PC-3 (cell line): Measurements from ENCODE around the gene PPP1R14C. TPM values are rescaled to one million over a fixed set of nuclear protein-coding genes. Genes with fewer than 3 reads are reported as not detected.

Experiments
- ATAC-seq: fragments of 200-7000 bp; cut with Tn5 transposase; 2 replicates; pipeline ENCODE4 v1.9.1; 2020; ENCODE audit warnings: mild to moderate bottlenecking, moderate library complexity
- BruUV-seq: library from RNA; stranded (reverse); fragments of 400-500 nt; replicated peaks from 2 replicates; lab custom pipeline; 2021; lab: Mats Ljungman, UMichigan
- CTCF ChIA-PET: fragments of 300-600 bp; sonication (Branson Sonifier 250); formaldehyde crosslinking; loops from one replicate; lab custom pipeline; 2022; ENCODE audit warnings: antibody characterized with exemption; lab: Charles Lee
- POLR2A ChIA-PET: fragments of 300-600 bp; sonication (Branson Sonifier 250); formaldehyde crosslinking; loops from one replicate; lab custom pipeline; 2022; ENCODE audit warnings: antibody characterized with exemption; ENCODE audit not compliant: unreplicated experiment; lab: Charles Lee
- DNase-seq: peaks from one replicate; pipeline ENCODE4 v3.0.0-alpha.2; 2015
- H2AFZ ChIP-seq: fragments of 300-600 bp; sonication (generic); 2 replicates; pipeline ENCODE4 v1.6.0; 2016; ENCODE audit warnings: antibody characterized with exemption, low read length
- H3F3A ChIP-seq: fragments of 300-600 bp; sonication (generic); one replicate; pipeline ENCODE4 v1.6.0; 2017; ENCODE audit warnings: antibody characterized with exemption, low read length, control low read depth, mild to moderate bottlenecking; ENCODE audit not compliant: unreplicated experiment
- H3K27ac ChIP-seq: fragments of 300-600 bp; sonication (generic); 2 replicates; pipeline ENCODE4 v1.5.1; 2016; ENCODE audit warnings: mild to moderate bottlenecking, low read length
- H3K27me3 ChIP-seq: fragments of 300-600 bp; sonication (generic); 2 replicates; pipeline ENCODE4 v1.6.1; 2016; ENCODE audit warnings: low read length, mixed read lengths
- H3K36me3 ChIP-seq: fragments of 300-600 bp; sonication (generic); 2 replicates; pipeline ENCODE4 v1.6.1; 2016; ENCODE audit warnings: low read depth, mixed run types, low read length, mixed read lengths
- H3K4me1 ChIP-seq: fragments of 300-600 bp; sonication (generic); 2 replicates; pipeline ENCODE4 v1.5.1; 2016; ENCODE audit warnings: low read length; ENCODE audit not compliant: insufficient read depth
- H3K4me2 ChIP-seq: fragments of 300-600 bp; sonication (generic); 2 replicates; pipeline ENCODE4 v1.6.0; 2016; ENCODE audit warnings: low read length
- H3K4me3 ChIP-seq: fragments of 300-600 bp; sonication (generic); 2 replicates; pipeline ENCODE4 v1.5.1; 2016; ENCODE audit warnings: mild to moderate bottlenecking, low read length, mixed read lengths
- H3K79me2 ChIP-seq: fragments of 300-600 bp; sonication (generic); 2 replicates; pipeline ENCODE4 v1.6.1; 2017; ENCODE audit warnings: low read length, mixed read lengths
- H3K9ac ChIP-seq: fragments of 300-600 bp; sonication (generic); 2 replicates; pipeline ENCODE4 v1.6.0; 2016; ENCODE audit warnings: mild to moderate bottlenecking, low read length
- H3K9me2 ChIP-seq: fragments of 300-600 bp; sonication (generic); replicated peaks from 2 replicates; pipeline ENCODE4 v1.6.1; 2016; ENCODE audit warnings: mixed run types, low read length, mixed read lengths
- H3K9me3 ChIP-seq: fragments of 300-600 bp; sonication (generic); 2 replicates; pipeline ENCODE4 v1.6.1; 2016; ENCODE audit warnings: low read length, mixed read lengths
- H4K20me1 ChIP-seq: fragments of 300-600 bp; sonication (generic); 2 replicates; pipeline ENCODE4 v1.6.1; 2016; ENCODE audit warnings: low read length, mixed read lengths
- CTCF ChIP-seq: fragments of 300-600 bp; sonication (generic); conservative IDR thresholded peaks from 2 replicates; pipeline ENCODE4 v1.5.1; 2017; ENCODE audit warnings: antibody characterized with exemption, low read depth, mild to moderate bottlenecking, low read length
- EZH2 ChIP-seq: fragments of 300-600 bp; sonication (generic); IDR thresholded peaks from one replicate; pipeline ENCODE4 v1.6.1; 2017; ENCODE audit warnings: antibody characterized with exemption, mild to moderate bottlenecking, low read length; ENCODE audit not compliant: unreplicated experiment
- EZH2phosphoT487 ChIP-seq: fragments of 300-600 bp; sonication (generic); IDR thresholded peaks from 2 replicates; pipeline ENCODE4 v1.6.1; 2018; ENCODE audit warnings: mild to moderate bottlenecking, antibody characterized with exemption, low read length, borderline replicate concordance
- intact Hi-C: fragments of 100-400 bp; cut with micrococcal nuclease; formaldehyde crosslinking; loops from 2 replicates; pipeline ENCODE4 v1.9.0; 2023
- total RNA-seq: library from RNA; depleted of rRNA; stranded (reverse); fragments of >200 nt; gene quantifications from 2 replicates; pipeline ENCODE4 v1.2.3, GENCODE V29; 2014

The PPP1R14C gene
- total RNA-seq, 1 experiment from 2014 or later = 1.1 TPM

- ATAC-seq = no peak
- no peak overlapping the region for H3K9ac ChIP-seq
- POLR2A ChIA-PET = no interaction called here
- DNase-seq = no peak
- H4K20me1 ChIP-seq = no peaks in the 10 kb centered on the region
- H3K36me3 ChIP-seq = no peaks in the 10 kb centered on the region
- no peak overlapping the region for H2AFZ ChIP-seq
- H3K9me2 ChIP-seq = no peaks in the 10 kb centered on the region
- no peak overlapping the region for H3K4me3 ChIP-seq
- no peak overlapping the region for H3K4me2 ChIP-seq
- H3K27me3 ChIP-seq = no peaks in the 10 kb centered on the region
- no peaks in the 10 kb centered on the region for H3F3A ChIP-seq
- H3K27ac ChIP-seq = no peak overlapping the region
- no peaks in the 10 kb centered on the region for H3K4me1 ChIP-seq
- no TSS peak for BruUV-seq
- H3K9me3 ChIP-seq = no peaks in the 10 kb centered on the region
- TF ChIP-seq EZH2 (no peak), EZH2phosphoT487 (no peak), CTCF (no peak)
- CTCF ChIA-PET = no interaction called here
- intact Hi-C loops = no loop called here
- no peaks in the 10 kb centered on the region for H3K79me2 ChIP-seq
Measured at GRCh38 chr6:150208611-150209352, 65.9 kb downstream of the PPP1R14C start.

GRCh38 chr6:150209415-150209814, 66.6 kb downstream of the PPP1R14C start:
- H3K9me3 ChIP-seq = no peaks in the 10 kb centered on the region
- no peaks in the 10 kb centered on the region for H4K20me1 ChIP-seq
- POLR2A ChIA-PET = no interaction called here
- H3F3A ChIP-seq = no peaks in the 10 kb centered on the region
- no peak overlapping the region for H3K4me2 ChIP-seq
- no peak overlapping the region for H3K4me3 ChIP-seq
- no peak overlapping the region for H2AFZ ChIP-seq
- no peaks in the 10 kb centered on the region for H3K27me3 ChIP-seq
- H3K36me3 ChIP-seq = no peaks in the 10 kb centered on the region
- no peak overlapping the region for H3K27ac ChIP-seq
- ATAC-seq = no peak
- no peaks in the 10 kb centered on the region for H3K9me2 ChIP-seq
- TF ChIP-seq EZH2phosphoT487 = no peak
- no peak for TF ChIP-seq EZH2
- no TSS peak for BruUV-seq
- CTCF ChIA-PET = no interaction called here
- intact Hi-C loops = no loop called here
- DNase-seq = no peak
- H3K79me2 ChIP-seq = no peaks in the 10 kb centered on the region
- H3K4me1 ChIP-seq = no peaks in the 10 kb centered on the region
- H3K9ac ChIP-seq = no peak overlapping the region

DNA sequence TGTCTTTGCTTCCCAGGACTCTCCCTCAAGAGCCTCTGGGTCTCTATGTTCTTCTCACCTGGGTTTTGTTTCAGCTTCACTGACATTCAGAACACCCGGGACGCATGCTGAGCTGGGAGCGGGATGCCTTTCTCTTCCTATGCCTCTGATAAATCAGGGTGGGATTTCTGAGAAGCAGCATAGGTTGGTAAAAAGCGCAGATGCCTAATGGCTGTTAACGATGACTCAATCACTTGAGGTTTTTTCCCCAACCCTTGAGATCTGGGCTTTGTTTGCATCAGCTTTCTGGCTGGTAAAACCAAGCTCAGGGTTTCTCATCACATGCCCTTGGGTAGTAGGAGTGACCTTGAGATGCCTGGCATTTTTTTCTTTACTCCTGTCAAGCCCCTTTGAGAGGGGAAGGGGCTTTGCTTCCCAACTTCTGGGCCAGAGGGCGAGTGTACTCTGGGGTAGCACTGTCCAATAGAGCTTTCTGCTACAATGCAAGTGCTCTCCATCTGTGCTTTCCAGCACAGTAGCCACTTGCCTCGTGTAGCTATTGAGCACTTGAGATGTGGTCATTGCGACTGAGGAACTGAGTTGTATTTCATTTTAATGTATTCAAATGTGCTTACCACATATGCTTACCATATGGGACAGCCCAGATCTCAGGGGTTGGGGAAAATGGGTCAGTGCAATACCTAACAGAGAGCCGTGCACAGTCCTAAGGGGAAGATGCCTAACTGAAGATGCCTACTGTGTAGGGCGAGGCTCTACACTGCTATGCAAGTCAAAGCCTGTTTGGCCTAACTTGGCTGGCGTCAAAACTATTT, 69.1 kb downstream of the PPP1R14C start:
- H2AFZ ChIP-seq = no peak overlapping the region
- H3K27ac ChIP-seq = no peak overlapping the region
- H3K9me2 ChIP-seq = no peaks in the 10 kb centered on the region
- H3K27me3 ChIP-seq = no peaks in the 10 kb centered on the region
- POLR2A ChIA-PET = no interaction called here
- intact Hi-C loops = no loop called here
- no peak for ATAC-seq
- no peak overlapping the region for H3K4me2 ChIP-seq
- H3K9ac ChIP-seq = no peak overlapping the region
- BruUV-seq = no TSS peak
- CTCF ChIA-PET = no interaction called here
- H3K4me3 ChIP-seq = no peak overlapping the region
- H3K79me2 ChIP-seq = no peaks in the 10 kb centered on the region
- no peaks in the 10 kb centered on the region for H3K36me3 ChIP-seq
- no peak for TF ChIP-seq EZH2
- TF ChIP-seq CTCF = no peak
- no peak for TF ChIP-seq EZH2phosphoT487
- H4K20me1 ChIP-seq = no peaks in the 10 kb centered on the region
- no peaks in the 10 kb centered on the region for H3K4me1 ChIP-seq
- no peaks in the 10 kb centered on the region for H3F3A ChIP-seq
- no peaks in the 10 kb centered on the region for H3K9me3 ChIP-seq
- DNase-seq = no peak
